ENCODE measurements around the gene F5.

GRCh38 chr1:169488157-169488556, 98.1 kb downstream of the F5 start:
- TF ChIP-seq CTCF (IDR thresholded peaks at IDR 0.05 in 8 of 11, conservative IDR thresholded peaks at IDR 0.05 in 3 of 11) (no peak), POLR2A (IDR thresholded peaks at IDR 0.05) (no peak), POLR2AphosphoS5 (IDR thresholded peaks at IDR 0.05) (no peak)

Data from spleen (tissue), 7 donors.